Thyroid gland (tissue), 4 donors: ENCODE results near the gene ACADM.

Experiments used
- POLR2A ChIP-seq, 2 donors: fragments of 450-650 bp; IDR thresholded peaks; one replicate each; pipeline ENCODE4 v1.6.1; 2017; ENCODE audit warnings: antibody characterized with exemption in 2 of 2, mild to moderate bottlenecking in 2 of 2, moderate library complexity in 1 of 2
- TF ChIP-seq, protein P1 (sequence below), 6 experiments: fragments of 200-600 bp in 3 of 6; fragments of 450-650 bp in 3 of 6; sonication (generic) in 3 of 6; IDR thresholded peaks; one replicate each; pipeline ENCODE4 v1.5.1; 2016 to 2019; ENCODE audit warnings: antibody characterized with exemption in 6 of 6, mild to moderate bottlenecking in 2 of 6, inconsistent platforms in 1 of 6, moderate library complexity in 1 of 6

DNA sequence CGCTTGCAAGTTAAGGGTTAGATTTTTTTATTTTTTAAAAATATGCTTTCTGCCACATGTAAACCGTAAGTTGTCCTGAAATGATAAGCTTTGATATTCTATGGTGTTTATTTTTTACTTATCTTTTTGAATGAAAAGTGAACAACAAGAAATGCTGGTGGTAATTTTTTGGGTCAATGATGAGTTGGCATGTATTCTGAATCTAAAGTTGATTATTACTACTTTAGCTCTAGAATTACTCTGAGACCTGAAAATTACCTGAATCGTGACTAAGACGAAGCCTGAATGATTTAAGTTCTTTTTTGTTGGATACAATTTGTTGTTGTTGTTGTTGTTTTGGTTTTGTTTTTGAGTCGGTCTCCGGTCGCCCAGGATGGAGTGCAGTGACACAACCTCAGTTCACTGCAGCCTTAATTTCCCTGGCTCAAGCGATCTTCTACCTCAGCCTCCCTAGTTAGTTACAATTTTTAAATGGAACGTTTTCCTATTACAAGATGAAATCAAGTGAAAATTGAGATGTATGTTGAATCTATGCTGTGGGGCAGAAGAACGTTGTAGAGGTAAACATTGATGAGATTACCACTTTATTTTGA is 62.5 kb downstream of the ACADM start:
- TF ChIP-seq, protein P1, sequence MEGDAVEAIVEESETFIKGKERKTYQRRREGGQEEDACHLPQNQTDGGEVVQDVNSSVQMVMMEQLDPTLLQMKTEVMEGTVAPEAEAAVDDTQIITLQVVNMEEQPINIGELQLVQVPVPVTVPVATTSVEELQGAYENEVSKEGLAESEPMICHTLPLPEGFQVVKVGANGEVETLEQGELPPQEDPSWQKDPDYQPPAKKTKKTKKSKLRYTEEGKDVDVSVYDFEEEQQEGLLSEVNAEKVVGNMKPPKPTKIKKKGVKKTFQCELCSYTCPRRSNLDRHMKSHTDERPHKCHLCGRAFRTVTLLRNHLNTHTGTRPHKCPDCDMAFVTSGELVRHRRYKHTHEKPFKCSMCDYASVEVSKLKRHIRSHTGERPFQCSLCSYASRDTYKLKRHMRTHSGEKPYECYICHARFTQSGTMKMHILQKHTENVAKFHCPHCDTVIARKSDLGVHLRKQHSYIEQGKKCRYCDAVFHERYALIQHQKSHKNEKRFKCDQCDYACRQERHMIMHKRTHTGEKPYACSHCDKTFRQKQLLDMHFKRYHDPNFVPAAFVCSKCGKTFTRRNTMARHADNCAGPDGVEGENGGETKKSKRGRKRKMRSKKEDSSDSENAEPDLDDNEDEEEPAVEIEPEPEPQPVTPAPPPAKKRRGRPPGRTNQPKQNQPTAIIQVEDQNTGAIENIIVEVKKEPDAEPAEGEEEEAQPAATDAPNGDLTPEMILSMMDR (IDR thresholded peaks at IDR 0.05): no peak
- no peak for TF ChIP-seq POLR2A (IDR thresholded peaks at IDR 0.05)
